IPS-NIHi7 (cell line): Measurements from ENCODE around the gene CHMP3.
"Not testable (repeated sequence)": the region's sequence is repeated elsewhere in the genome, so short reads cannot be mapped to it uniquely, and the experiment has no call there.

ENCODE experiments used
- DNase-seq: peaks from one replicate; pipeline ENCODE4 v3.0.0; 2012; ENCODE audit warnings: mixed read lengths; ENCODE audit errors: extremely low spot score

CHMP3 gene

GRCh38 chr2:86549963-86550725, 13.1 kb downstream of the CHMP3 start:
- not testable (repeated sequence) for DNase-seq

- DNase-seq = not testable (repeated sequence)
Observed at GRCh38 chr2:86549440-86549839, 13.8 kb downstream of the CHMP3 start.

- DNase-seq = not testable (repeated sequence)
Observed at GRCh38 chr2:86548913-86549396, 14.3 kb downstream of the CHMP3 start.

DNA sequence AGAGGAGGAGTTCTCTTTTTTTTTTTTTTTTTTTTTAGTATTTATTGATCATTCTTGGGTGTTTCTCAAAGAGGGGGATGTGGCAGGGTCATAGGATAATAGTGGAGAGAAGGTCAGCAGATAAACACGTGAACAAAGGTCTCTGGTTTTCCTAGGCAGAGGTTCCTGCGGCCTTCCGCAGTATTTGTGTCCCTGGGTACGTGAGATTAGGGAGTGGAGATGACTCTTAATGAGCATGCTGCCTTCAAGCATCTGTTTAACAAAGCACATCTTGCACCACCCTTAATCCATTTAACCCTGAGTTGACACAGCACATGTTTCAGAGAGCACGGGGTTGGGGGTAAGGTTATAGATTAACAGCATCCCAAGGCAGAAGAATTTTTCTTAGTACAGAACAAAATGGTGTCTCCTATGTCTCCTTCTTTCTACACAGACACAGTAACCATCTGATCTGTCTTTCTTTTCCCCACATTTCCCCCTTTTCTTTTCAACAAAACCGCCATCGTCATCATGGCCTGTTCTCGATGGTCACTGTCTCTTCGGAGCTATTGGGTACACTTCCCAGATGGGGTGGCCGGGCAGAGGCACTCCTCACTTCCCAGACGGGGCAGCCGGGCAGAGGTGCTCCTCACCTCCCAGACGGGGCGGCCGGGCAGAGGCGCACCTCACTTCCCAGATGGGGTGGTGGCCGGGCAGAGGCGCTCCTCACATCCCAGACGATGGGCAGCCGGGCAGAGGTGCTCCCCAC, 14.9 kb downstream of the CHMP3 start:
- DNase-seq = not testable (repeated sequence)

DNA sequence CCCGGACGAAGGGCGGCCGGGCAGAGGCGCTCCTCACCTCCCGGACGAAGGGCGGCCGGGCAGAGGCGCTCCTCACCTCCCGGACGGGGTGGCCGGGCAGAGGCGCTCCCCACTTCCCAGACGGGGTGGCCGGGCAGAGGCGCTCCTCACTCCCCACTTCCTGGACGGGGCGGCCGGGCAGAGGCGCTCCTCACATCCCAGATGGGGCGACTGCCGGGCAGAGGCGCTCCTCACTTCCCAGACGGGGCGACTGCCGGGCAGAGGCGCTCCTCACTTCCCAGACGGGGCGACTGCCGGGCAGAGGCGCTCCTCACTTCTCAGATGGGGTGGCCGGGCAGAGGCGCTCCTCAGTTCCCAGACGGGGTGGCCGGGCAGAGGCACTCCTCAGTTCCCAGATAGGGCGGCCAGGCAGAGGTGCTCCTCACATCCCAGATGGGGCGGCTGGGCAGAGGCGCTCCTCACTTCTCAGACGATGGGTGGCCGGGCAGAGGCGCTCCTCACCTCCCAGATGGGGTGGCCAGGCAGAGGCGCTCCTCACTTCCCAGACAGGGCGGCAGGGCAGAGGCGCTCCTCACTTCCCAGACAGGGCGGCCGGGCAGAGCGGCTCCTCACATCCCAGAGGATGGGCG, 17.8 kb downstream of the CHMP3 start:
- DNase-seq = not testable (repeated sequence)

DNA sequence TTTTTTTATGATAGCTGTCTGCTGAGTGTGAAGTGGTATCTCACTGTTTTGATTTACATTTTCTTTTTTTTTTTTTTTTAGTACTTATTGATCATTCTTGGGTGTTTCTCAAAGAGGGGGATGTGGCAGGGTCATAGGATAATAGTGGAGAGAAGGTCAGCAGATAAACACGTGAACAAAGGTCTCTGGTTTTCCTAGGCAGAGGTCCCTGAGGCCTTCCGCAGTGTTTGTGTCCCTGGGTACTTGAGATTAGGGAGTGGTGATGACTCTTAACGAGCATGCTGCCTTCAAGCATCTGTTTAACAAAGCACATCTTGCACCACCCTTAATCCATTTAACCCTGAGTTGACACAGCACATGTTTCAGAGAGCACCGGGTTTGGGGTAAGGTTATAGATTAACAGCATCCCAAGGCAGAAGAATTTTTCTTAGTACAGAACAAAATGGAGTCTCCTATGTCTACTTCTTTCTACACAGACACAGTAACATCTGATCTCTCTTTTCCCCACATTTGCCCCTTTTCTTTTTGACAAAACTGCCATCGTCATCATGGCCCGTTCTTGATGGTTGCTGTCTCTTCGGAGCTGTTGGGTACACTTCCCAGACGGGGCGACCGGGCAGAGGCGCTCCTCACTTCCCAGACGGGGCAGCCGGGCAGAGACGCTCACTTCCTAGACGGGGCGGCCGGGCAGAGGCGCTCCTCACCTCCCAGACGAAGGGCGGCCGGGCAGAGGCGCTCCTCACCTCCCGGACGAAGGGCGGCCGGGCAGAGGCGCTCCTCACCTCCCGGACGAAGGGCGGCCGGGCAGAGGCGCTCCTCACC, 18.8 kb downstream of the CHMP3 start:
- DNase-seq = not testable (repeated sequence)

GRCh38 chr2:86543793-86544192, 19.4 kb downstream of the CHMP3 start:
- no peak for DNase-seq

DNA sequence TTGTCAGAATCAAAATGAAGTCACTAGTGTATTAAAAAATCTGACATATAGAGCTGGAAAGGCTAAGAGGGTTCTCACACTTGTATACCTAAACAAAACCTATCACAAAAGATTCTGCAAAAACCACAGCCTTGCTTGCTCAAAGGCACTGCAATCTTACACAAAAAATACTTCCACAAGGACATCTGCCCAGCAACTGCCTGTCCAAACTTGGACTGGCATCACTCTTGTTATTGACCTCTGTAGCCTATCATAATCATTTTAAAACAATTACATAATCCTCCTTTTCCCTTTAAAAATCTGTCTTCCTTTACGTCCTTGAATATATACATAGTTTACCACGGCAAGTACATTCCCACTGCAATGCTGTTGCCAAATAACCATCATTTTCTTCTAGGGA, 19.9 kb downstream of the CHMP3 start:
- no peak for DNase-seq

- DNase-seq = no peak
Observed at GRCh38 chr2:86542814-86543213, 20.4 kb downstream of the CHMP3 start.

GRCh38 chr2:86541334-86541733, 21.9 kb downstream of the CHMP3 start:
- DNase-seq = no peak

DNA sequence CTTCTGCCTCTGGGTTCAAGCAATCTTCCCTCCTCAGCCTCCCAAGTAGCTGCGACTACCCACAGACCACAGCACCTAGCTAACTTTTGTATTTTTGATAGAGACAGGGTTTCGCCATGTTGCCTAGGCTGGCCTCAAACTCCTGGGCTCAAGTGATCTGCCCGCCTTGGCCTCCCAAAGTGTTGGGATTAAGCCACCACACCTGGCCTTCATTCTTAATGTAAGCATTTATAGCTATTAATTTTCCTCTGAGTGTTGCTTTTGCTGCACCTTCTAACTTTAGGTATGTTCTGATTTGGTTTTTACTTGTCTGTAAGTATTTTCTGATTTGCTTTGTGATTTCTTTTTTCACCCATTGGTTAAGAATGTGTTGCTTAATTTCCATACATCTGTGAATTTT, 29.7 kb downstream of the CHMP3 start:
- DNase-seq = no peak

DNA sequence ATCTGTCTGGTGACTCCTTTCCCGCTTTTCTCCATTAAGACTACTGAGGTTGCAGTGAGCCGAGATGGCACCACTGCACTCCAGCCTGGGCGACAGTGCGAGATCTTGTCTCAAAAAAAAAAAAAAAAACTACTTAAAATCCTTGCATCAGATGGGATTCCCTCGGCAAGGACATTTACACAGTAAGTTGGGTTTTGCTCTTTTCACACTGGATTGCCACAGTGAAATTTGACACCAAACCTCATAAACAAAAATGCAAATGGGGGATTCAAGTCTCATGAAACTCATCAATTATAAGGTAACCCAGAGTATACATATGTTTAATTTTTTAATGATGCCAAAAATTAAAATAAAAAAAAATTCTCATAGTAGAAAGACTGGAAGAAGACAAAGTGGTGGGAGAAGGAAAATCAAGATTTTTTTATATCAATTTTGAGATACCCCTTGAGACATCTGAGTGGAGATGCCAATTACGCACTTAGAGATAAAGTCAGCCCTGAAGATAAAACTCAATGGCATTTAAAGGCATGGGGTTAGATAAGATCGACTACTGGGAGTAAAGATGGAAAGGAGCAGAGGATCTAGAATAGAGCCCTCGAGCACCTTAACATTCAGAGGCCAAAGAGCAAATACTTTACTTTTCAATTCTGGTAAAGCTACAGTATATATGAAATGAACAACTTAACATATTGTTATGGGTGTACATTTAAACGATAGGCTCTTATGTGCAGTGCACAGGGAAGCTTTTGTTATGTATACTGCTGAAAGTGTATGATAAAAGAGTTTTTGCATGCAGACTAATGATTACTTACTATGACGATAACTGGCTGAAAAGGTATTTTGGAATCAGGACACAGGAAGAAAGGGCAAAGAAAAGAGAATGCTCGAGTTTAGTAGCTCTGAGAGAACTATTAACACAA, 37.6 kb downstream of the CHMP3 start:
- DNase-seq = no peak

GRCh38 chr2:86523491-86523890, 39.8 kb downstream of the CHMP3 start:
- no peak for DNase-seq

- DNase-seq = no peak
Observed at GRCh38 chr2:86522711-86523110, 40.5 kb downstream of the CHMP3 start.

DNA sequence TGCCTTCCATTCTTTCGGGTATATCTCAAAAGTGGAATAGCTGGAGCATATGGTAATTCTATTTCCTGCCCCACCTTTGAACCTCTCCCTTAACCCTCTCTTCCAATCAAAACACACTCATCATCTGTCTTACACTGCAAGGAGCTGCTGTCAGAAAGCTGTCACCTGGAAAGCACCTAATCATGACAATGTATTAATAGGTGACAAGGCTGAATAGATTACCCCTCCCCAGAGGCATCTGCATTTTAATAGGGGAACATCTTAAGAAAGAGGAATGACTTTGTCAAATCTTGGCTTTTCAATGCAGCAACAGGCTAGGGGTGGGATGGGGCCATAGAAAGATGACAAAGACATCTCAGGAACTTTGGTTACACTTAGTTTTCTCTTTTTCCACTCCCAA, 41.3 kb downstream of the CHMP3 start:
- no peak for DNase-seq

- DNase-seq = no peak
Observed at GRCh38 chr2:86520153-86520552, 43.1 kb downstream of the CHMP3 start.

DNA sequence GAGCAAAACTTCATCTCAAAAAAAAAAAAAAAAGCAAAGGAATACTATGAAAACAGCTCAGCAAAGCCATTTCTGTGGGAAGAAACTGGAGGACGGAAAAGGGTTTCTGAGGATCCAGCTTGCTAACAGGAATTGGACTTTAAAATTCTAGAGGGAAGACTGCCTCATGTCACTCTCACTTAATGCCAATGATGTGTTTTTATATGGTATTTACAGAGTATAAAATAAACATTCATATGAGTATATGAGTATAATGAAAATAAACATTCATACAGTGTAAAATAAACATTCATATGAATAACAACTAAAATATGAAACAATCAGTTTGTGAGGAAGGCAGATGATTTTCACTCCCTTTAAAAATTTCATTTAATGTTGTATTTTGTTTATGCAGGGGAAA, 43.9 kb downstream of the CHMP3 start:
- no peak for DNase-seq

DNA sequence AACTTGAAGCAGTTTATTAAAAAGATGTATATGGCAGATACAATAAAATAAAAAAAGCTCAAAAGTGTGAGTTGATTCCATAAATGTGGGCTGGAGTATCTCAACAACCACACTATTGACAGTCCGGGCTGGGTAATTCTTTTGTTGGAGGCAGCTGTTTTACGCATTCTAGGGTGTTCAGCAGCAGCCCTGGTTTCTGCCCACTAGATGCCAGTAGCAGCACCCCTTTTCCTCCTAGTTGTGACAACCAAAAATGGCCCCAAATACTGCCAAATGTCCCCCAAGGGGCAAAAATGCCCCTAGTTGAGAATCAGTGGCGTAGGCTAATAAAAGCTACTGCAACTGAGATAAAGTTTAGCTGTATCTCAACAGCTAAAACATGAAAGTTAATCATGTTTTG, 44.8 kb downstream of the CHMP3 start:
- DNase-seq = no peak

- DNase-seq = no peak
Observed at GRCh38 chr2:86513948-86514660, 49.1 kb downstream of the CHMP3 start.

DNA sequence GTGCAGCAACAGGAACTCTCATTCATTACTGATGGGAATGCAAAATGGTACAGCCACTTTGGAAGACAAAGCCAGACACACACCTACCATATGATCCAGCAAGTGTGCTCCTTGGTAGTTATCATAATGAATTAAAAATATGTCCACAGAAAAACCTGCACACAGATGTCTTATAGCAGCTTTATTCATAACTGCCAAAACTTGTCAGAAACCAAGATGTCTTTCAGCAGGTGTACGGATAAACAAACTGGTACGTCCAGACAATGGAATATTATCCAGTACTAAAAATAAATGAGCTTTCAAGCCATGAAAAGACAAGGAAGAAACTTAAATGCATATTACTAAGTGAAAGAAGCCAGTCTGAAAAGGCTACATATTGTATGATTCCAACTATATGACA, 50.4 kb downstream of the CHMP3 start:
- DNase-seq = no peak
